OCI-LY1 (cell line): ENCODE data around the gene PRSS50.

ENCODE experiments used
- H2AFZ ChIP-seq: fragments of 200-600 bp; sonication (generic), shearing (Covaris generic); 2 replicates; pipeline ENCODE4 v1.6.0; 2014; ENCODE audit warnings: antibody characterized with exemption, mild to moderate bottlenecking, low read length
- H3F3A ChIP-seq: fragments of 200-600 bp; sonication (generic), shearing (Covaris generic); 2 replicates; pipeline ENCODE4 v1.6.0; 2014; ENCODE audit warnings: mild to moderate bottlenecking, antibody characterized with exemption, low read length, moderate library complexity; ENCODE audit not compliant: insufficient read depth
- H3K27ac ChIP-seq: fragments of 200-600 bp; sonication (generic); 2 replicates; pipeline ENCODE4 v1.5.1; 2014; ENCODE audit warnings: low read length, mixed run types, mild to moderate bottlenecking, low read depth; ENCODE audit not compliant: poor library complexity, severe bottlenecking
- H3K27me3 ChIP-seq: fragments of 200-600 bp; sonication (generic); 2 replicates; pipeline ENCODE4 v1.6.0; 2014; ENCODE audit warnings: antibody characterized with exemption, mild to moderate bottlenecking, low read length, moderate library complexity; ENCODE audit not compliant: insufficient read depth
- H3K36me3 ChIP-seq: fragments of 200-600 bp; sonication (generic); 2 replicates; pipeline ENCODE4 v1.6.1; 2014; ENCODE audit warnings: mild to moderate bottlenecking, antibody characterized with exemption, low read length, moderate library complexity, mixed read lengths; ENCODE audit not compliant: insufficient read depth
- H3K4me1 ChIP-seq: fragments of 200-600 bp; sonication (generic); 2 replicates; pipeline ENCODE4 v1.5.1; 2014; ENCODE audit warnings: mild to moderate bottlenecking, low read length, moderate library complexity; ENCODE audit not compliant: insufficient read depth, severe bottlenecking
- H3K4me2 ChIP-seq: fragments of 200-600 bp; sonication (generic), shearing (Covaris generic); 2 replicates; pipeline ENCODE4 v1.6.1; 2014; ENCODE audit warnings: low read length
- H3K4me3 ChIP-seq: fragments of 200-600 bp; sonication (generic); 2 replicates; pipeline ENCODE4 v1.5.1; 2014; ENCODE audit warnings: low read length, low read depth, mild to moderate bottlenecking, mixed read lengths; ENCODE audit not compliant: poor library complexity, severe bottlenecking
- H3K79me2 ChIP-seq: fragments of 200-600 bp; shearing (Covaris generic); 2 replicates; pipeline ENCODE4 v1.6.1; 2016; ENCODE audit warnings: mixed run types, low read length, mixed read lengths; ENCODE audit not compliant: insufficient read depth
- H3K9ac ChIP-seq: fragments of 200-600 bp; sonication (generic), shearing (Covaris generic); 2 replicates; pipeline ENCODE4 v1.6.1; 2014; ENCODE audit warnings: mild to moderate bottlenecking, low read length, mixed read lengths
- H3K9me2 ChIP-seq: fragments of 200-600 bp; sonication (generic), shearing (Covaris generic); 2 replicates; pipeline ENCODE4 v1.6.1; 2014; ENCODE audit warnings: low read depth, mild to moderate bottlenecking, low read length, mixed read lengths
- H3K9me3 ChIP-seq: fragments of 200-600 bp; shearing (Covaris generic); 2 replicates; pipeline ENCODE4 v1.6.1; 2014; ENCODE audit warnings: low read length, mixed read lengths
- H4K20me1 ChIP-seq: fragments of 200-600 bp; sonication (generic), shearing (Covaris generic); 2 replicates; pipeline ENCODE4 v1.6.0; 2016; ENCODE audit warnings: mild to moderate bottlenecking, low read length; ENCODE audit not compliant: insufficient read depth
- EZH2 ChIP-seq: fragments of 200-600 bp; sonication (generic), shearing (Covaris generic); IDR thresholded peaks from 2 replicates; pipeline ENCODE4 v1.8.0; 2017; ENCODE audit warnings: borderline replicate concordance, mixed run types, mild to moderate bottlenecking, antibody characterized with exemption, low read length, moderate library complexity, mixed read lengths
- TF ChIP-seq, protein P1 (sequence below): fragments of 200-600 bp; sonication (generic), shearing (Covaris generic); IDR thresholded peaks from 2 replicates; pipeline ENCODE4 v1.5.1; 2017; ENCODE audit warnings: mild to moderate bottlenecking, antibody characterized with exemption, low read length, moderate library complexity, mixed read lengths

PRSS50 gene

DNA sequence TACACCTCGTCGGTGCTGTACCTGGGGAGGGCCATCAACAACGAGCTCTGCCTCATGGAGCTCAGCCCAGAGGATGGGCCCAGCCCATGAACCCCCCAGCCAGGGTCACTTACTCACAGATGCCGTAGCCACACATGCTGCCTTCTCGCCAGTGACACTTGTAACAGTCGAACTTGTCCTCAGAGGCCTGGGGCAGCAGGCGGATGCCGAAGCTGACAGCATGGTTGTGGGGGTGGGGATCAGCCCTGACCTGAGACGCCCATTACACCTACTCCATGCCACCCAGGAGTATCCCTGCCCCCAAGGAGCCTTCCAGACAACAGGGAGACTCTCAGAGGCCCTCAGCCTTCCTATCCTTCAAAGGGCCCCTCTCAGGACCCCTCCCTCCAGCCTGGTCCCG, 36.3 kb downstream of the PRSS50 start:
- Histone ChIP-seq H3K9ac (no peak overlapping the region), H3K79me2 (no peaks in the 10 kb centered on the region), H3F3A (no peaks in the 10 kb centered on the region), H3K27me3 (no peaks in the 10 kb centered on the region; the same call in 1 of the 2 replicates), H2AFZ (no peak overlapping the region), H3K9me3 (no peaks in the 10 kb centered on the region), H4K20me1 (no peaks in the 10 kb centered on the region), H3K4me2 (no peak overlapping the region), H3K36me3 (no peaks in the 10 kb centered on the region), H3K4me3 (no peak overlapping the region), H3K4me1 (no peaks in the 10 kb centered on the region), H3K9me2 (no peaks in the 10 kb centered on the region), H3K27ac (no peak overlapping the region)
- TF ChIP-seq, protein P1, sequence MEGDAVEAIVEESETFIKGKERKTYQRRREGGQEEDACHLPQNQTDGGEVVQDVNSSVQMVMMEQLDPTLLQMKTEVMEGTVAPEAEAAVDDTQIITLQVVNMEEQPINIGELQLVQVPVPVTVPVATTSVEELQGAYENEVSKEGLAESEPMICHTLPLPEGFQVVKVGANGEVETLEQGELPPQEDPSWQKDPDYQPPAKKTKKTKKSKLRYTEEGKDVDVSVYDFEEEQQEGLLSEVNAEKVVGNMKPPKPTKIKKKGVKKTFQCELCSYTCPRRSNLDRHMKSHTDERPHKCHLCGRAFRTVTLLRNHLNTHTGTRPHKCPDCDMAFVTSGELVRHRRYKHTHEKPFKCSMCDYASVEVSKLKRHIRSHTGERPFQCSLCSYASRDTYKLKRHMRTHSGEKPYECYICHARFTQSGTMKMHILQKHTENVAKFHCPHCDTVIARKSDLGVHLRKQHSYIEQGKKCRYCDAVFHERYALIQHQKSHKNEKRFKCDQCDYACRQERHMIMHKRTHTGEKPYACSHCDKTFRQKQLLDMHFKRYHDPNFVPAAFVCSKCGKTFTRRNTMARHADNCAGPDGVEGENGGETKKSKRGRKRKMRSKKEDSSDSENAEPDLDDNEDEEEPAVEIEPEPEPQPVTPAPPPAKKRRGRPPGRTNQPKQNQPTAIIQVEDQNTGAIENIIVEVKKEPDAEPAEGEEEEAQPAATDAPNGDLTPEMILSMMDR = no peak
- no peak for TF ChIP-seq EZH2

DNA sequence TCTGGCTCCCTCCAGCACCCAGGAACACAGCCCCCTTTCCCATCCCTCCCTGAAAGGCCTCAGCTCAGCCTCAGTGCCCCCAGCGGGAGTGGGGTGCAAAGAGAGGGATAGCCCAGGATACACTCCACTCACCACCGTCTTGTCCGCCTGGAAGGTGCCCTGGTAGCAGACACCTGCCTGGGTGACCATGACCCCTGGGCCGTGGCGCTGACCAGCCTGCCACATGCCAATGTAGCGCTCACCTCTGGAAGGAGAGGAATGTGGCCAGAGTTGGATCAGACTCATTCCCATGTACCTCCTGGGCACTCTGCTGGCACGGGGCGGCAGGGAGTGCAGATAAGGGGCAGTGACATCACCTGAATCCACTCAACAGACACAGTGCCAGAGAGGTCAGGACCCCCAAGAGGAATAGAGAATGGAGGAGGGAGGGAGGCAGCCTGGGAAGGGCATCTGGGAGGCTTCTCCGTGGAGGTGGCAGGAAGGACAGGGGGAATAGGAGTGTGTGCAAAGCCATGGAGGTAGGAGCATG, 37.3 kb downstream of the PRSS50 start:
- Histone ChIP-seq H3K4me2 (no peak overlapping the region), H3K9ac (no peak overlapping the region), H3K9me3 (no peaks in the 10 kb centered on the region), H3K27me3 (peaks cover 5% of the 10 kb centered on the region; the same call in 1 of the 2 replicates), H3K27ac (no peak overlapping the region), H3K36me3 (no peaks in the 10 kb centered on the region), H2AFZ (no peak overlapping the region), H3K79me2 (no peaks in the 10 kb centered on the region), H3F3A (no peaks in the 10 kb centered on the region), H3K4me3 (no peak overlapping the region), H4K20me1 (no peaks in the 10 kb centered on the region), H3K4me1 (no peaks in the 10 kb centered on the region), H3K9me2 (no peaks in the 10 kb centered on the region)
- no peak for TF ChIP-seq EZH2
- TF ChIP-seq, protein P1 = no peak

- Histone ChIP-seq H3K4me2 (no peak overlapping the region), H3K27ac (no peak overlapping the region), H3K9me2 (no peaks in the 10 kb centered on the region), H3F3A (no peaks in the 10 kb centered on the region), H3K9me3 (no peaks in the 10 kb centered on the region), H3K4me3 (no peak overlapping the region), H3K9ac (no peak overlapping the region), H3K27me3 (peaks cover 5% of the 10 kb centered on the region; the same call in 1 of the 2 replicates), H3K4me1 (no peaks in the 10 kb centered on the region), H3K79me2 (no peaks in the 10 kb centered on the region), H4K20me1 (no peaks in the 10 kb centered on the region), H3K36me3 (no peaks in the 10 kb centered on the region), H2AFZ (no peak overlapping the region)
- no peak for TF ChIP-seq EZH2
- TF ChIP-seq, protein P1 = no peak
Observed at GRCh38 chr3:46679681-46680080, 38.0 kb downstream of the PRSS50 start.
